ENCODE results near the gene NDOR1.

DNA sequence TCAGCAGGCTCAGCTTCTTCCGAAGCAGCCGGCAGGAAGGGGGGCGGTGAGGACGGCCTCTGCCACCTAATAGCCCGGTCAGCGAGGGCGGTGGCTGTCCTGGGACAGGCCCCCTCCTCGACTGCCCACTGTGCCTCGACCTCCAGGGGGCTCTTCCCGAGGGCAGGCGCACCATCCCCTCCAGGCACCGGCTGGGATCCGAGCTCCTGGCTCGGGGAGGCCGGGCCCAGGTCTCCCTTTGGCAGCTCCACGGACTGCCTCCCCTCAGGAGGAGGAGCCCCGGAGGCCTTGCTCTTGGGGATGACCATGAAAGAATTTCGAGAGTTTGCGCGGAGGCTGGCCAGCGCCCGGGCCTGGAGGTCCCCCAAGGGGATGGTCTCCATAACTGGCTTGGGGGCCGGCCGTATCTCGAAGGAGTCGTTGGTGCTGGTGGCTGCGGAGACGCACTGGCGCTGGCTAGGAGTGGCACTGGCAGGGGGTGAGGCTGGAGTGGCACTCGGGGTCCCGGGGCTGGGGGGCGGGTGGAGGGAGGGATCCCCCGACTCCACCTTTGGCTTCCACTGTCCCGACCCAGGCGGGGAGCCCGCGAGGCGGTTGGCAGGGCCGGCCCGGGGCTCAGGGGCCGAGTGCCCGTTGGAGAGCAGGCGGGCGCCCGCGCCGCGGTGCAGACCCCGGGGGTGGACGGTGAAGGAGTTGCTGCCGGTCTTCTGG lies 5.9 kb upstream of the NDOR1 start:
- TF ChIP-seq, protein P1, sequence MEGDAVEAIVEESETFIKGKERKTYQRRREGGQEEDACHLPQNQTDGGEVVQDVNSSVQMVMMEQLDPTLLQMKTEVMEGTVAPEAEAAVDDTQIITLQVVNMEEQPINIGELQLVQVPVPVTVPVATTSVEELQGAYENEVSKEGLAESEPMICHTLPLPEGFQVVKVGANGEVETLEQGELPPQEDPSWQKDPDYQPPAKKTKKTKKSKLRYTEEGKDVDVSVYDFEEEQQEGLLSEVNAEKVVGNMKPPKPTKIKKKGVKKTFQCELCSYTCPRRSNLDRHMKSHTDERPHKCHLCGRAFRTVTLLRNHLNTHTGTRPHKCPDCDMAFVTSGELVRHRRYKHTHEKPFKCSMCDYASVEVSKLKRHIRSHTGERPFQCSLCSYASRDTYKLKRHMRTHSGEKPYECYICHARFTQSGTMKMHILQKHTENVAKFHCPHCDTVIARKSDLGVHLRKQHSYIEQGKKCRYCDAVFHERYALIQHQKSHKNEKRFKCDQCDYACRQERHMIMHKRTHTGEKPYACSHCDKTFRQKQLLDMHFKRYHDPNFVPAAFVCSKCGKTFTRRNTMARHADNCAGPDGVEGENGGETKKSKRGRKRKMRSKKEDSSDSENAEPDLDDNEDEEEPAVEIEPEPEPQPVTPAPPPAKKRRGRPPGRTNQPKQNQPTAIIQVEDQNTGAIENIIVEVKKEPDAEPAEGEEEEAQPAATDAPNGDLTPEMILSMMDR (IDR thresholded peaks at IDR 0.05; ENCODE audit: low read depth, low read length): no peak
- TF ChIP-seq EZH2phosphoT487 (IDR thresholded peaks at IDR 0.05; ENCODE audit: low read depth): no peak
